Tibial nerve (tissue), 3 donors: Measurements from ENCODE around the gene ANGPTL7.

ENCODE experiments used
- POLR2A ChIP-seq, 2 donors: fragments of 450-650 bp; IDR thresholded peaks; one replicate each; pipeline ENCODE4 v1.6.1; 2017; ENCODE audit warnings: antibody characterized with exemption in 2 of 2, mild to moderate bottlenecking in 2 of 2, moderate library complexity in 2 of 2
- TF ChIP-seq, protein P1 (sequence below), 5 experiments: fragments of 200-600 bp in 3 of 5; fragments of 450-650 bp in 2 of 5; sonication (generic) in 3 of 5; IDR thresholded peaks; one replicate each; pipeline ENCODE4 v1.5.1; 2016 to 2019; ENCODE audit warnings: antibody characterized with exemption in 5 of 5, mild to moderate bottlenecking in 3 of 5, moderate library complexity in 2 of 5

DNA sequence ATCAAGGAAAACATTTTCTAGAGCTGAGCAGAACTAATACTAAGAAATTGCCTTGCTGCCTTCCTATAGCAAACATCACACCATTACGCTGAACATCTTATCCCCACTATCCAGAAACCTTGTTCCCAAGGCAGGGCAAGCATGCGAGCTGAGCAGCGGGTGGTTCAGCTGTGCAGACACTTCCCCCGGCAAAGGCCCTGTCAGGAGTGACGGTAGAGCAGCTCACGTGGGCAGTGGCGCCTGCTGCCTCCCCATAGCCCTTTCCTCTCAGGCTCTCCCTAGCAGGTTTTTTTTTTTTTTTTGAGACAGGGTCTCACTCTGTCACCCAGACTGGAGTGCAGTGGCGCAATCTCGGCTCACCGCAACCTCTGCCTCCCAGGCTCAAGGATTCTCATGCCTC lies 13.7 kb upstream of the ANGPTL7 start:
- TF ChIP-seq, protein P1, sequence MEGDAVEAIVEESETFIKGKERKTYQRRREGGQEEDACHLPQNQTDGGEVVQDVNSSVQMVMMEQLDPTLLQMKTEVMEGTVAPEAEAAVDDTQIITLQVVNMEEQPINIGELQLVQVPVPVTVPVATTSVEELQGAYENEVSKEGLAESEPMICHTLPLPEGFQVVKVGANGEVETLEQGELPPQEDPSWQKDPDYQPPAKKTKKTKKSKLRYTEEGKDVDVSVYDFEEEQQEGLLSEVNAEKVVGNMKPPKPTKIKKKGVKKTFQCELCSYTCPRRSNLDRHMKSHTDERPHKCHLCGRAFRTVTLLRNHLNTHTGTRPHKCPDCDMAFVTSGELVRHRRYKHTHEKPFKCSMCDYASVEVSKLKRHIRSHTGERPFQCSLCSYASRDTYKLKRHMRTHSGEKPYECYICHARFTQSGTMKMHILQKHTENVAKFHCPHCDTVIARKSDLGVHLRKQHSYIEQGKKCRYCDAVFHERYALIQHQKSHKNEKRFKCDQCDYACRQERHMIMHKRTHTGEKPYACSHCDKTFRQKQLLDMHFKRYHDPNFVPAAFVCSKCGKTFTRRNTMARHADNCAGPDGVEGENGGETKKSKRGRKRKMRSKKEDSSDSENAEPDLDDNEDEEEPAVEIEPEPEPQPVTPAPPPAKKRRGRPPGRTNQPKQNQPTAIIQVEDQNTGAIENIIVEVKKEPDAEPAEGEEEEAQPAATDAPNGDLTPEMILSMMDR (IDR thresholded peaks at IDR 0.05) = no peak
- no peak for TF ChIP-seq POLR2A (IDR thresholded peaks at IDR 0.05)
